Bronchial epithelial cell (primary cell): Measurements from ENCODE around the gene NEIL3. TPM values are rescaled to one million over a fixed set of nuclear protein-coding genes. Genes with fewer than 3 reads are reported as not detected.

Experiments
- DNase-seq: peaks from one replicate; pipeline ENCODE4 v3.0.0-alpha.2; 2010; ENCODE audit warnings: low read depth
- FAIRE-seq: peaks from 2 replicates; lab custom pipeline; 2011; peaks lifted over from hg19 to GRCh38; lab: Jason Lieb, UNC
- H3K27me3 ChIP-seq: 2 replicates; pipeline ENCODE4 v1.5.1; 2011; ENCODE audit warnings: low read length; ENCODE audit not compliant: control insufficient read depth, insufficient read depth
- H3K36me3 ChIP-seq: 2 replicates; pipeline ENCODE4 v1.5.1; 2011; ENCODE audit warnings: low read length; ENCODE audit not compliant: control insufficient read depth, insufficient read depth
- H3K4me3 ChIP-seq: 2 replicates; pipeline ENCODE4 v1.5.1; 2011; ENCODE audit warnings: mild to moderate bottlenecking, low read depth, low read length, control low read depth
- CTCF ChIP-seq: IDR thresholded peaks from 2 replicates; pipeline ENCODE4 v1.5.1; 2011; ENCODE audit warnings: mild to moderate bottlenecking, moderate library complexity, low read length, control low read depth, inconsistent platforms; ENCODE audit not compliant: insufficient read depth, severe bottlenecking
- total RNA-seq: library from RNA; depleted of rRNA; stranded (reverse); fragments of >200 nt; gene quantifications from 2 replicates; pipeline ENCODE4 v1.2.1, GENCODE V29; 2014

NEIL3 gene
- total RNA-seq, 1 donor from 2014 or later = 0.53 TPM

GRCh38 chr4:177400030-177400429 lies 90.4 kb downstream of the NEIL3 start:
- no peaks in the 10 kb centered on the region for H3K36me3 ChIP-seq
- H3K27me3 ChIP-seq = no peaks in the 10 kb centered on the region
- FAIRE-seq (no peak), DNase-seq (no peak)
- no peak overlapping the region for H3K4me3 ChIP-seq
- no peak for TF ChIP-seq CTCF

- no peaks in the 10 kb centered on the region for H3K27me3 ChIP-seq
- DNase-seq = no peak
- no peak for FAIRE-seq
- no peak for TF ChIP-seq CTCF
- H3K36me3 ChIP-seq = no peaks in the 10 kb centered on the region
- H3K4me3 ChIP-seq = no peak overlapping the region
Observed at GRCh38 chr4:177401658-177402273, 92.1 kb downstream of the NEIL3 start.

- no peak overlapping the region for H3K4me3 ChIP-seq
- FAIRE-seq (no peak), DNase-seq (no peak)
- no peak for TF ChIP-seq CTCF
- no peaks in the 10 kb centered on the region for H3K27me3 ChIP-seq
- H3K36me3 ChIP-seq = no peaks in the 10 kb centered on the region
Observed at GRCh38 chr4:177403746-177404145, 94.1 kb downstream of the NEIL3 start.

- DNase-seq (no peak), FAIRE-seq (no peak)
- no peaks in the 10 kb centered on the region for H3K27me3 ChIP-seq
- no peak overlapping the region for H3K4me3 ChIP-seq
- H3K36me3 ChIP-seq = no peaks in the 10 kb centered on the region
- TF ChIP-seq CTCF = no peak
Observed at GRCh38 chr4:177404342-177404741, 94.7 kb downstream of the NEIL3 start.

- no peaks in the 10 kb centered on the region for H3K27me3 ChIP-seq
- no peak overlapping the region for H3K4me3 ChIP-seq
- no peak for TF ChIP-seq CTCF
- no peak for FAIRE-seq
- DNase-seq = no peak
- H3K36me3 ChIP-seq = no peaks in the 10 kb centered on the region
Observed at GRCh38 chr4:177404986-177405385, 95.3 kb downstream of the NEIL3 start.

- Histone ChIP-seq H3K36me3 (no peaks in the 10 kb centered on the region), H3K4me3 (no peak overlapping the region), H3K27me3 (no peaks in the 10 kb centered on the region)
- DNase-seq = no peak
- no peak for TF ChIP-seq CTCF
- FAIRE-seq = no peak
Observed at GRCh38 chr4:177405508-177405907, 95.8 kb downstream of the NEIL3 start.
